C4-2B (cell line): ENCODE measurements around the gene ZHX3.

Experiments used
- H3K27ac ChIP-seq: fragments of 450-650 bp; 2 replicates; pipeline ENCODE4 v1.5.1; 2017
- CTCF ChIP-seq: fragments of 450-650 bp; conservative IDR thresholded peaks from 2 replicates; pipeline ENCODE4 v1.5.1; 2017; ENCODE audit warnings: mild to moderate bottlenecking
- ZFX ChIP-seq: fragments of 450-650 bp; IDR thresholded peaks from 2 replicates; pipeline ENCODE4 v1.6.1; 2017

Gene ZHX3

GRCh38 chr20:41170386-41171105 is 147.0 kb downstream of the ZHX3 start:
- H3K27ac ChIP-seq = no peak overlapping the region
- no peak for TF ChIP-seq CTCF
- no peak for TF ChIP-seq ZFX

GRCh38 chr20:41169791-41170351 is 147.7 kb downstream of the ZHX3 start:
- H3K27ac ChIP-seq = no peak overlapping the region
- TF ChIP-seq ZFX (no peak), CTCF (no peak)

GRCh38 chr20:41169162-41169690 is 148.3 kb downstream of the ZHX3 start:
- no peak for TF ChIP-seq ZFX
- TF ChIP-seq CTCF = no peak

GRCh38 chr20:41168281-41169161 is 149.0 kb downstream of the ZHX3 start:
- no peak overlapping the region for H3K27ac ChIP-seq
- TF ChIP-seq CTCF = no peak
- no peak for TF ChIP-seq ZFX

More at GRCh38 chr20:41169162-41169690, 148.3 kb downstream of the ZHX3 start:
- H3K27ac ChIP-seq = no peak overlapping the region

- TF ChIP-seq ZFX (no peak), CTCF (no peak)
- no peak overlapping the region for H3K27ac ChIP-seq
Observed at GRCh38 chr20:41167481-41168253, 149.9 kb downstream of the ZHX3 start.

- H3K27ac ChIP-seq = no peak overlapping the region
- no peak for TF ChIP-seq ZFX
- TF ChIP-seq CTCF = no peak
Observed at GRCh38 chr20:41167118-41167470, 150.4 kb downstream of the ZHX3 start.
